GDM1 (cell line): ENCODE results near the gene NOG.

Experiments used
- DNase-seq: peaks from one replicate; lab custom pipeline; 2025; lab: John Stamatoyannopoulos, UW

NOG gene

DNA sequence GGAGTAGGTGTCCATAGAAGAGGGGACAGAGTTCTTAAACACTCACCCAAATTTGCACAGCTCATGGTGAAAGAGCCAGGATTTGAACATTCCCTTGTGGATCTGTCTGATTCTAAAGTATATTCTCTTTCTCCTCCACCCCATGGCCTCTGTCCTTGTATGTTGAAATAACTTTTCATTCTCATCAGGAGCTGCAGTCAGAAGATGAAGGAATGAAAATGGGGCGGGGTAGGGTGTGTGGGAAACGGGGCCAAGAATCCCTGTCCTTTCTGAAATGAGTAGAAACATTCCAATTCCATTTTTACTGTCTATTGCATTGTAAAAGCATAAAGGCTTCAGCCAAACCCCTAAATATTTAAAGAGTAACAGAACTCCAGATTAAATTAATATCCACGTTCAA, 42.8 kb downstream of the NOG start:
- no peak for DNase-seq

DNA sequence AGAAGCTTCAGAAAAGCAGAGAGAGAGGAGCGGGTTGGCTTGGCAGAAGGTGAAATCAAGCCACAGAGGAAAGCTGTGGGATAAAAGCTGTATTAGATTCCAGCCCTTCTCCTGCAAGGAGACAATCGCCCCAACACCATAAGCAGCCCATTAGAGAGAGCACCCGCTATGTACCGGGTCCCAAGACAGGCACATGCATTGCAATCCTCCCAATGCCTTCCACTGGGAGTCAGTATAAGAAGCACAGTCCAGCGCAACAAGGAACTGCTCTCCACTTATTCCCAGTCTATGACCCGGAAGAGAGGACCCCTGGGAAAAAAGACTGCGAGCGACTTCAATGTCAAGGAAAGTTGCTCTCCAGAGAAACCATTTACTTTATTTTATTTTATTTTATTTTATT, 43.8 kb downstream of the NOG start:
- no peak for DNase-seq

DNA sequence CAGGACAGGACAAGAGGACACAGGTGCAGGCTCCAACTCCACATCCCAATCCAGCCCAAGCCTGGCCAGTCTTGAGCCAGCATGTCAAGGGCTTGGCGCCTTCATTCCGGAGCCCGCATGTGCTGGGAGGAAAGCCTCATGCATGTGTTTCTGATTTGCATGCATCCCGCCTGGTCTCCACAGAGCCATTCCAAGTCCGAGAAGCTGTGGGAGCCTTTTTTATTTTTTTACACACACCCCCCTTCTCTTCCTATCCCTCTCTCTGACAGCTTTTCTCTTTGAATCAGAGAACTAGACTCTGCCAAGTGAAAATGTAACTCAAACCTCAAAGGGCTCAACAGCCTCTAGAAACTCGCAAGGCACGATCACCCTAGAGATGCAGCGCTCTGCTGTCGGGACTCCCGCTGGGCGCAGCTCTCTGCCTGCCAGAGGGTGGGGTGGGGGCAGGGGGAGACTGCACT, 45.1 kb downstream of the NOG start:
- no peak for DNase-seq

- DNase-seq: no peak
Observed at GRCh38 chr17:56639517-56639916, 46.0 kb downstream of the NOG start.

DNA sequence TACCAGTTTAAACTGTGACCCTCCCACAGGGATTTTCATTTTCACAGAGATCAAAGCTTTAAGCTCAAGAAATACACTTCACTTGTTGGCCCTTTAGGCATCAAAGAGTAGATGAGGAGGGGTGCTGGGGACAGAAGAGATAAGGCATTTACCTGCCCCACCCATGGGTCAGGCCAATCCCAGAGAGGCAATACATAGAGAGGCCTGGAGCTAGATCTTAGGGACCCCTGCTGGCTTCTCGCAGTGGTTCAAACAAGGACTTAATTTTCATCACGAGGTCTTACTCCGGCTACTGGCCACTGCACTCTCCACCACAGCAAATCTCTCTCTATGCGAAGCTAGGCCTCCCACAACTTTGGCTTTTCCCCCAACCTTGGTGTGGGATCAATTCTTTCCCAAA, 46.6 kb downstream of the NOG start:
- no peak for DNase-seq

DNA sequence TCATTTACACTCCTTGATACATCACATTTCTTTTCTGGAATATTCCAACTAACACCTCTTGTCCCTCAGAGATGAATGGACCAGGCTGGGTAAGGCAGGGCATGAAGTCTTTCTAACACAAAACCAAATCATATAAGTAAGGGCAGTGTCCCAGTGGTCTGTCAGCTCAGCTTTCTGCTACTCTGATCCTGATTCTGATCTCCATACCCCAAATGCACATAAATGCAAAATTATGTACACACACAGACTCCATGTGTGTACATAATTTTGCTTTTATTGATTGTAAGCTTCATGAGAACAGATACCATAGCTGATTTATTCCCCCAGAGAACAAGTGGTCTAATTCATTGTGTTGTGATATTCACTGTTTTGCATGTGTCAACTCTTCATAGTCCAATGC, 47.9 kb downstream of the NOG start:
- DNase-seq: no peak

GRCh38 chr17:56641894-56642293, 48.4 kb downstream of the NOG start:
- DNase-seq: no peak

GRCh38 chr17:56642424-56642823, 48.9 kb downstream of the NOG start:
- DNase-seq: no peak
